HL-60/S4 treated with phorbol 12-myristate 13-acetate at 8.2 ng/mL for 4 days and 3 days (cell line): ENCODE results near the gene ACTL8.
"Not testable (repeated sequence)": the region's sequence is repeated elsewhere in the genome, so short reads cannot be mapped to it uniquely, and the experiment has no call there.

ENCODE experiments used
- in situ Hi-C: fragments of 300-500 bp; cut with MboI; formaldehyde crosslinking; loops from 2 replicates; pipeline ENCODE4 v1.15.0; 2022; ENCODE audit warnings: low sequenced_read_pairs

Gene ACTL8

DNA sequence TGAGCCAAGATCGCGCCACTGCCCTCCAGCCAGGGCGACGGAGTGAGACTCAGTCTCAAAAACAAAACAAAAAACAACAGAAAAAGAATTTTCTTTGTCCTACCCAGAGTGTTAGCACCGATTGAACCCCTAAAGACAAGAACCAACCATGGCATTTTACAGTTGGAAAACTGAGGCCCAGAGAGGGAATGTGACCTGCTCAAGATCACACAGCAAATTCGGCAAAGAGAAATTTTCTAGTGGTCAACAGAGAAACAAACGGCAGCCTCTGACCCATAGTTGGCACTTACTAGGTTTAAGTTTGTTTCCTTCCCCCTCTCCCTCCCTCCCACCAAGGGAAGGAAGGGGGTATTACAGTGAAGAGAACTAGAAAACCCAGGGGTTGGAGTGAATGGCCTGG, 20.5 kb upstream of the ACTL8 start:
- in situ Hi-C loops: no loop called here

DNA sequence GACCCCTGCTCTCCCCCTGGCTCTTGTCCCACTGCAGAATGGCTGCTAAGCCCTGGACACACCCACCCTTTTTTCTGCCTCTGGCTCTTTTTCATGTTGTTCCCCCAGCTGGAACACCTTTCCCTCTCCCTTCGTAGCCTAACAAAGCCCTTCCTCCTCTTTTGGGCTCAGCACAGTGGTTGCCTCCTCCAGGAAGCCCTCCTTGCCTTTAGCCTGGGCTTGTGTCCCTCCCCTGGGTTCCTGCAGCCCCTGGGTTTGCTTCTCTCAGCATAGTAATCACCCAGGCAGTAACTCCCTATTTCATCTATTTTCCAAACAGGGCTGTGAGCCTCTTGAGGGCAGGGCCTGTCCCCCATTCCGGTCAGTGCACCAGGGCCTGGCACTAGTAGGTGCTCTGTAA, 19.8 kb upstream of the ACTL8 start:
- in situ Hi-C loops: no loop called here

DNA sequence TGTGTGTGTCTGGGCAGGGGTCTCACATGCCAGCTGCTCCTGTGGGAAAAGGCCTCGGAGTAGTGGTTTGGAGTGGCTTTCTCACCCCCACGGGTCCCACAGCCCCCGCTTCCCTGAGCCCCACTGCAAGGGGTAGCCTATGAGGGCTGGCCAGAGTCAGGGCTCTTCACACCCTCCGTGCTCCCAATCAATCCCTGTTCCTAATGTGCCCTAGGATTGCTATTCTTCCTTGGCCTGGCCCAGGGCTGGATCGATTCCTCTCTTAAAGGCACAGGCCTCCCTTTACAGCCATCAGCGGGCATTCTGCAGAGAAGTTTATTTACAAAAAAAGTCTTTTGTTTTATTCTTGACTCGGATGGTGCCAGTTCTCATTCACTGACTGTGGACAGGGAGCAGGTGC, 19.3 kb upstream of the ACTL8 start:
- in situ Hi-C loops: no loop called here

DNA sequence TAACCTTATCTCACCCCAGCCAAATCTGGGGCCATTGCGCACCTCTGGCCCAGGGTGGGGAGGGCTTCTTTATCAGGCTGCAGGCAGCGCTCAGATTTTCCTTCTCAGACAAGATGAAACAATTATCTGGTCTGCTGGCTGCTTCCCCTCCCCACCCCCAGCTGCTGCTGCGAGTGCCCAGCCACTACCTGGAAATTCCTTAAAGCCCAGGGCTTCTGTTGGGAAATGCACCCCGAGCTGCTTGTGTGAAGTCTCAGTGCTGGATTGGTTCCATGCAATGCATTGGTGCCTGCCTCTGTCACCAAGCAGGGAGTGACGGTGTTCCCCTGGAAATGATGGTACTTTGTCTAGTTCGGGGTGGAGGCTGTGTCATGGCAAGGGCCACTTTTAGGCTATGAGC, 18.5 kb upstream of the ACTL8 start:
- in situ Hi-C loops: no loop called here

DNA sequence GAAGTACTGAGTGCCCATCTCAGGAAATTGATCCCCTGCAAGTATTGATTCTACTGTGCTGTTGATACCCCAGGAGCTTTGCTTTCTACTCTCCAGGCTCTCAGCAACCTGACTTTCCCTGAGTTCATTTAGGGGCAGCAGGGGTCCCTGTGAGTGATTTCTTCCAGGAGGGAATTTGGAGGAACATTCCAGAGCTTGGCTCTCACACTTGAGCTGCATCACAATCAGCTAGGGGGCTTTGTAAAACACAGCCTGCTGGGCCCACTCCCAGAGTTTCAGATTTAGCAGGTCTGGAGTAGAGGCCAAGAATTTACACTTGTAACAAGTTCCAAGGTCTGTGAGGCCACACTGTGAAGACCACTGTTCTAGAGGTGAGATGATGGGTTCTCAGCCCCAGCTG, 16.1 kb upstream of the ACTL8 start:
- in situ Hi-C loops: no loop called here

DNA sequence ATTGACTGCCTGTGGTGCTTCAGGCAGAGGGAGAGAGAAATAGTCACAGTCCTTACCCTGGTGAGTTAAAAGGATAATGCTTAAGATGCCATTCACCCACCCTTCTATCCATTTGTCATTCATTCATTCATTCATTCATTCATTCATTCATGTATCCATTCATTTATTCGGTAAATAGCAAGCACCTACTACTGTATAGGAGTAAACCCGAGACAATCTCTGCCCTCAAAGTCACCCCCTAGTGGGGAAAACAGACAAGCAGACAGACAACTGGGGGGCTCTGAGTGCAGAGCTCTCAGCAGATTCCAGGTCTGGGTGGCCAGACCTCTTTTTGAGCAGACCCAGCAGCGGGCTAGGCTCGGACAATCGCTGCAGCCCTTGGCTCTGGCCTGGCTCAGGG, 14.1 kb upstream of the ACTL8 start:
- in situ Hi-C loops: no loop called here

DNA sequence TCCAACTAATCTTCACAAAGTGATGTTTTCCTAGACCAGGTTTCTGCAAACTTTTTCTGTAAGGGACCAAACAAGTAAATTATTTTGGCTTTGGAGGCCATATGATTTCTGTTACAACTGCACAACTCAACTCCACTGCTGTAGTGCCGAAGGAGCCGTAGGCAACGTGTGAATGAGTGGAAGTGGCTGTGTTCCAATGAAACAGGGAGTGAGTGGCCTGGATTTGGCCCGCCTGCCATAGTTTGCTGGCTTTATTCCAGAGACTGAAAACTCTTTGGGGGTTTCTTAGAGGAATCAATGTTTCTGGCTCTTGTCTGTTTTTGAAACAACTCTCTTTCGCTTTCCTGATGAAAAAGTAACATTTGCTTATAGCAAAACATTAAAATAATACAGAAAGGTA, 12.6 kb upstream of the ACTL8 start:
- in situ Hi-C loops: no loop called here

DNA sequence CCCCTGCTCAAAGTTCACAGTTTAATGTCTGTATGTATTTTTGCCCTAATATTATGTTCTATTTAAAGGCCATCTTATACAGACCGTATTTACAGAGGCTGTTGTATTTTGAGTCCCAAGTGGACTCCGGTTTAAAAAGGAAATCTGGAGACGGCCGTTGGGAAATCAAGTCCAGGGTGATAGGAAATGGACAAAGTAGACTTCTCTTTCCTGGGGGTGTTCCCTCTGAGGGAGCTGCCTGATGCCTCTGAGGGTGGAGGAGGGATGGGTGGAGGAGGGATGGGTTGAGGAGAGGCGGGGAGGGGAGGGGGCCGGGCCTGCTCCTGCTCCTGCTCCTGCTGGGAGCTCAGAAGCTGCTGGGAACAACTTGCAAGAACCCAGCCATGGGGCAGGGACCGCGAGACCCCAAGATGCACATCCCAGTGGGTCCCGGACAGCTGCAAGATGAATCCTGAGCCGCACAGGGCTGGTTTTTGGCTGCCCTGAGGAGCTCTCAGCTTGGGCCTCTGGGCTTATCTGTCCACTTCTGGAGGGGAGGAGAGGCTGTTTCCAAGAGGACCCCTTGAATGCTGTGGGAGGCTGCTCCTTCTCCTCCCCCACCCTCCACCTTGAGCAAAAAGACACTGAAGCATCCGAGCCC, 12.0 kb upstream of the ACTL8 start:
- in situ Hi-C loops: no loop called here

DNA sequence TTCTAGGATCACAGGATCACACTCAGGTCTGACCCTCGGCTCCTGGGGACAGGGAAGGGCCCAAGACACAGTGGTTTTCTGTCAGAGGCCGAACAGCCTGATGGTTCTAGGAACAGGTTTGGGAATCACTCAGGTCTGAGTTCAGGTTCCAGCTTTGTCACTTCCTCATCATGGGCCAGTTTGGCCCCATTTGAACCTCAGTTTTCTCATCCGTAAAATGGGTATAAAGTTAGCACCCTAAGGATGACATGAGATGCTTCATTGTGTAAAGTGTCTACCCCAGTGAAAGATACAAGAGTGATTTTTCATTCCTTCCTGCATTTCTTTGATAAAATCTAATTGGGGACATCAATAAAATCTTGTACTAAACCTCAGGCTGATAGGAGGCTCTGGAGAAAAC, 11.2 kb upstream of the ACTL8 start:
- in situ Hi-C loops: no loop called here

DNA sequence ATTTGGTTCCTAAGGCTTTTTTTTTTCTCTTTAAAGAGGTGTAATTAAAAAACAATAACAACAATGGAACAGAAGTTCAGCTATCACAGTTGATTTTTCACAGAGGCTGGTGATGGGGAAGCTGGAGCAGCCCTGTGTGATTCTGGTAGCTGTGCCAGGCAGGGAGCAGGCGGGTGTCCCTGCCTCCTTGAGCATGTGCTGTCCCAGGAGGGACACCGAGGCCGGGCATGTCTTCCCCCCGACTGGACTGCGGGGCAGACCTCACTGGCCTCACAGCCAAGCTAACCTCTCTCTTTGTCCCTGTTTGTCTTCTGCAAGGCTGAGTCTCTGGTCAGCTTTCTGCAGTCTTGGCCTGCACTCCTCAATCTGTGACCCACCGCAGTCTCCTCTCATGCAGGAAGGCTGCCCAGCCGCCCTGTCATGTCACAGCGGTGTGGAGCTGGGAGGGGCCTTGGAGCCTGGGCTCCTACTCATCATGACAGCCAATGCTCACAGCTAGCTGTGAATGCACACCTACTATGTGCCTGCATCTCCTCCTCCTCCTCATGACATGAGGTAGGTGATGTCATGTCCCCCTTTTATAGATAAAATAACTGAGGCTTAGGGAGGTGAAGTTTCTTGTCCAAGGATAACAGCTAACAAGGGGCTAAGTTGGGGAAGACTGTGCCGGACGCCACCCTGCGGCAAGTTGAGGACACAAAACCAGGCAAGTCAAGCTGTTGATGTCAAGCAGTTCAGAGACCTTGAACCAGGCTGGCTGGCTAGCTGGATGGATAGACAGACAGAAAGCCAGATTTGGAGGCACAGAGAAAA, 10.3 kb upstream of the ACTL8 start:
- in situ Hi-C loops: no loop called here

DNA sequence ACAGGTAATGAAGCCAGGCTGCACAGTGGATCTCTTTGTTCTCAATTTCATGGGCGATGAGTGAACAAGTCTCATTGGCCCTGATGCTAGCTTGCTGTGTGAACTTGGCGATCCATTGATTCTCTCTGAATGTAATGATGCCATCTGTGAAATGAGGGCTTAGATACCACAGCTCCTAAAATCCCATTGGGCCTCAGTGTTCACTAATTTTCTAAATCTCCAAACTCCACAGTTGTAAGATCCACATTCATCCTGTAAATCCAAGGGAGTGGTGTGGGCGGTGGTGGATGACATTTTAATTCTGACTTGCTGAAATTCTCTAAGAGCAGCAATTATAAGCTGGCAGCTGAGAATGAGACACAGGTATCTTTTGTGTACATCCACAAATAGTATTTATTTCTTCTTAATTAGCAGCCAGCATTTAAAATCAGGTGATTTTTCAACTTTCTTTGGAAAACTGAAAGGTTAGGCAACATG, 9.6 kb upstream of the ACTL8 start:
- in situ Hi-C loops: no loop called here

DNA sequence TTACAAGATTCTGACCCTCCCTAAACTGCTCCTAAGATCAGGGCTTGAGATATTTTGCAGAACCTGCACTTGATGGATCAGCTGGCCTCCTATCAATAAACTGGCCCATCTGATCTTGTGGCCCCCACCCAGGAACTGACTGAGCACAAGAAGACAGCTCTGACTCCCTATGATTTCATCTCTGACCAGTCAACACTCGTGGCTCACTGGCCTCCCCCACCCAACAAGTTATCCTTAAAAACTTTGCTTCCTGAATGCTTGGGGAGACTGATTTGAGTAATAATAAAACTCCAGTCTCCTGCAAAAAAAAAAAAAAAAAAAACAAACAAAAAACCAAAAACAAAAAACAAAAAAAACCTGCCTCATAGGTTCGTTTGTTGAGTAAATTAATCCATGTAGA, 8.9 kb upstream of the ACTL8 start:
- in situ Hi-C loops: not testable (repeated sequence)

DNA sequence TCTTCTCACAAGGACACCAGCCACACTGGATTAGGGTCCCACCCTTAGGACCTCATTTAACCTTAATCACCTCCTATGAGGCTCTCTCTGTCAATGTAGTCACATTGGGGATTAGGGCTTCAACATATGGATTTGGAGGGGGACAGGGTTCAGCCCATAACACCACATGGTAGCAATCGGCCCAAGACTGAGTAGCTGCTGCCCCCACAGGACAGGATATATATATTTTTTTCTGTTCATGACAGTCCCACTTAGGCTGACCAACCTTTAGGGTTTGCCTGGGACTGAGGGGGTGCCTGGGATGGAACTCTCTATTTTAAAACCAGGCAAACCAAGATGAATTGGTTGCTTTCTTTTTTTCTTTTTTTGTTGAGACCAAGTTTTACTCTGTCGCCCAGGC, 8.2 kb upstream of the ACTL8 start:
- in situ Hi-C loops: no loop called here

DNA sequence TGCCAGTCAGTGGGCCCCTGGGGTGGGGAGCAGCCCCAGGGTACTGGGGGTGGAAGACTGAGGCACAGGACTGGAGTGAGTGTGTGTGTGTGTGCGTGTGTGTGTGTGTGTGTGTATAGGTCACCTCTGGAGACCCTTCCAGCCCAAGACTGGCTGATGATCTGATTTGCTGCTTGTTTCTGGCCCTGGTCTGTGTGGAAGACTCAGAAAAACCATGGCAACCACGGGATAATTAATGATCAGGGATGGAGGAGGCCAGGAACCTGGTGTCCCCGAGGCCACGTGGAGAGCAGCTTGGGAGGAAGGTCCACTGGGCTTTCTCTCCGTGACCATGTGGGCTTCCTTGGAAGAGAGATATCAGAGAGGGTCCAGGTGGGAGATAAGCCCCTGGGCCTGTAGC, 4.8 kb upstream of the ACTL8 start:
- in situ Hi-C loops: no loop called here

DNA sequence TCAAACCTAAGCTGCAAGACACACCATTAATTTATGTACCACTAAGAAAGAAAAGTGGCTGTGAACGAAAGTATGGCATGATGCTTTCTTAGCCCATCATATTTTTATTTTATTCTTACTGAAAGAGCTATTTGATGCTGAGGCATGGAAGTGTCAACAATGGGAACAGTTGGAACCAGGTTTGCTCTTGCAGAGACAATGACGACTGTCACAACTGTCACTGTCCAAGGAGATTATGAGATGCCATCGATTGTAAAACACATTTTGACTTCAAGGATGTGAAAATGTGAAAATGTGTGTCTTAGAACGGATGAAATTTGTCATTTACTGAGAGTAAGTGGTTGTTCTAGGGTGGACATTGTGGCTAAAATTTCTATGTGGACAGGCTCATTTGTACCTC, 2.8 kb upstream of the ACTL8 start:
- in situ Hi-C loops: no loop called here

DNA sequence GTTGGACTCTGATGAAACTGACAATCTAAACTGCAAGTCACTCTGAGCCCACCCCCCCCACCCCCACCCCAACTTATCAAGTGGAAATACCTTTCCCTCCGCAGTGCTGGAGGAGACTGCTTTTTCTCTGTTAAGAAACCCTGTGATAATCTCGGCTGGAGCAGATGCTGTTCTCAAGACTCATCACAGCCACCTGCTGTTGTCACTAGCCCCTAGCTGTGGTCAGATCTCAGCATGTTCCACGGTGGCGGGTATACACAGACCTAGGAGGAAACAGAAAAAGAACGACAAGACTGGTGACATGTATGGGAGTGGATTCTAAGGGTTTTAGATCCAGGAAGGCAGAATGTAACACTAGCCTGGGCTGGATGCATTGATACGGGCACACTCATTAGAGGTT, 2.3 kb downstream of the ACTL8 start:
- in situ Hi-C loops: no loop called here

DNA sequence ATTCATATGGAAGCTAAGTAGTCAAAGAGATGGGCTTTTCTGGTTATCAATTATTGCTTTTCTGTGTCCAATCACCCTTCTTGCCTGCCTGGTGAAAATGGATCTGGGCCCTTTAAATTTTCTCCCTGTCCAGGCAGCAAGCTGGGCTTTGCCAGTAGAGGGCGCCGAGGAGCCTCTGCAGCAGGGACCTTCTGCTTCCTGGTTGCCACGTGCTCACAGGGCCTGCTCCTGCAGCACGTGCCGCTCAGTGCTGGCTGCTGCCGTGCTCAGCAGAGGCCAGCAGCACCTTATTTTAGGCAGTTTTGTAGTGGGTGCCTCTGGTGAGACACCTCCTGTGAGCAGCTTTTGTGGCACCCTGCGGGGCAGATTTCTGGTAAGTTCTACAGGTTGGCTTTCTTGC, 4.0 kb downstream of the ACTL8 start:
- in situ Hi-C loops: no loop called here

DNA sequence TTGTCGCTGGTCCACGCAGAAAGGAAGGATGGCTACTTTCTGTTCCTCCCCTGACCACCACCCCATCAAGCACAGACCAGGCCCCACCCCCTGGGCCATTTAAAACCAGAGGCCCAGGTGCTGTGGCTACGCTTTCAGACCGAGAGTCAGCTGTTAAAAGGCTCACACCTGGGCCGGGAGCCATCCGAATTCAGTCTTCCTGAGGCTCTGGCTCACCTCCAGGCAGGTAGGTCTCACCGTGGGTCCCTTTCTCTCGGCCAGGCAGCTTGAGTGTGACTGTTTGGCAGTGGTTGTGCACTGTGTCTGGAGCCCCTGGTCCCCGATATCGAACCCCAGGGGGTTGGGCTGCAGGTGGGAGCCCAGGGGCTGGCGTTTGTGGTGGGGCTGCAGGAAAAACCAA, 7.2 kb downstream of the ACTL8 start:
- in situ Hi-C loops: no loop called here

DNA sequence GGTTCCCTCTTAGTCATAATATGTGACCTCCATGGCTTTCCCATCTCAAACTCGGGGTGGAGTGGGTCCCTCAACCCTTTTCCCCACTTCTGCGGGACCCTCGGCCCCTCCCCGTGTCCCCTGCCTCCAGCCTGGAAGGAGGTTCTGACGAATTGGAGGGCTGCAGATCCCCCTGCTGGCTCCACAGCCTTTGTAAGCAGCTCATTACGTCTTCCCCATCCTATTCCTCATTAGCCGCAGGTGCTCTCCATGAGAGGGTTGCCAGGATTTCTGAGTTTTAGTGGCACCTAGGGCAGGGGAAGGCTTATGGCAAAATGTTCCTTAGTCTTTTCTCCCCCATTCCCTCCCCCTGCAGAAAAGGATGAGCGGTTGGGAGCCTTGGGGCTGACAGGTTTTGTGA, 8.3 kb downstream of the ACTL8 start:
- in situ Hi-C loops: no loop called here

DNA sequence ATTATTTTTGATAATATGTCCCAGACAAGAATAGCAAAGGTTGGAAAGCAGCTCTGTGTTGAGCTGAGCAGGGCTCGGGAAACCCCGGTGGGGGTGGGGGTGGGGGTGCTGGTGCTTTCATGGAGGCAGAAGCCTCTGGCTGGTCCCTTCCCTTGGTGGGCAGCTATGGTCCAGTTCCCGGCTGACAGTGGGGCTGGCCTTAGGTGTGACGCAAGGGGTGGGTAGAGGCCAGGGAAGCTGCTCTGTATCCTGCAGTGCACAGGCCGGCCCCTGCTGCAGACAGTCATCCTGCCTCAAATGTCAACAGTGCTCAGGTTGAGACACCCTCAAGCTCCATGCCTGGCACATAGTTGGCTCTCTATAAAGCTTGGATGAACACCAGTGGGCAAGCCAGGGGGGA, 8.9 kb downstream of the ACTL8 start:
- in situ Hi-C loops: no loop called here

DNA sequence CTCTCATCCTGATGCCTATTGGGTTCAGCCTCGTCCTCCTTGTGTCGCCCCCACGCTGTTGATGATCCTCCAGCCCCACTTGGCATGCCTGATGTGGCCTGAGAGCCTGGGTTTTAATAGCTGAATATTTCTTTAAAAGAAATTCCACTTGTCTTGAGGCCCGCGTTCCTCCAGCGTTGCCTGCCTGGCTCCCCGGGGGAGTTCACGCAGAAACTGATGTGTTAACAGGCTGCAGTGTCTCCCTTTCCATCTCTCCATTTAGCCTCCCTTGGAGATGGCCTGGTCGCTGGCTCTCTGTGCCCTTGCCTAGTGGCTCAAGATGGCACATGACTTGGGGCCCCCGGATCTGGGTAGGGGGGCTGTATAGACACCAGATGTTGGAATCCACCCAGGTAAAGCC, 9.5 kb downstream of the ACTL8 start:
- in situ Hi-C loops: no loop called here
